ENCODE data around the gene MAPK8IP1.

GRCh38 chr11:45889966-45890365 is 4.5 kb downstream of the MAPK8IP1 start:
- no peak for TF ChIP-seq CTCF (IDR thresholded peaks at IDR 0.05)
- TF ChIP-seq POLR2A (IDR thresholded peaks at IDR 0.05), result no peak

All from adrenal gland (tissue), 5 donors.